Stimulated activated CD4-positive, alpha-beta T cell treated with anti-CD3 and anti-CD28 coated beads, Interleukin-1b, Interleukin-23, amount 100 ng/mL, for 24 hours (primary cell): Measurements from ENCODE around the gene LPAR1.
"Not testable (repeated sequence)": the region's sequence is repeated elsewhere in the genome, so short reads cannot be mapped to it uniquely, and the experiment has no call there.

Experiments used
- DNase-seq, 4 experiments: peaks; one replicate each; pipeline ENCODE4 v3.0.0-alpha.2; 2020; ENCODE audit warnings: low read depth in 4 of 4, low spot score in 1 of 4

The LPAR1 gene

DNA sequence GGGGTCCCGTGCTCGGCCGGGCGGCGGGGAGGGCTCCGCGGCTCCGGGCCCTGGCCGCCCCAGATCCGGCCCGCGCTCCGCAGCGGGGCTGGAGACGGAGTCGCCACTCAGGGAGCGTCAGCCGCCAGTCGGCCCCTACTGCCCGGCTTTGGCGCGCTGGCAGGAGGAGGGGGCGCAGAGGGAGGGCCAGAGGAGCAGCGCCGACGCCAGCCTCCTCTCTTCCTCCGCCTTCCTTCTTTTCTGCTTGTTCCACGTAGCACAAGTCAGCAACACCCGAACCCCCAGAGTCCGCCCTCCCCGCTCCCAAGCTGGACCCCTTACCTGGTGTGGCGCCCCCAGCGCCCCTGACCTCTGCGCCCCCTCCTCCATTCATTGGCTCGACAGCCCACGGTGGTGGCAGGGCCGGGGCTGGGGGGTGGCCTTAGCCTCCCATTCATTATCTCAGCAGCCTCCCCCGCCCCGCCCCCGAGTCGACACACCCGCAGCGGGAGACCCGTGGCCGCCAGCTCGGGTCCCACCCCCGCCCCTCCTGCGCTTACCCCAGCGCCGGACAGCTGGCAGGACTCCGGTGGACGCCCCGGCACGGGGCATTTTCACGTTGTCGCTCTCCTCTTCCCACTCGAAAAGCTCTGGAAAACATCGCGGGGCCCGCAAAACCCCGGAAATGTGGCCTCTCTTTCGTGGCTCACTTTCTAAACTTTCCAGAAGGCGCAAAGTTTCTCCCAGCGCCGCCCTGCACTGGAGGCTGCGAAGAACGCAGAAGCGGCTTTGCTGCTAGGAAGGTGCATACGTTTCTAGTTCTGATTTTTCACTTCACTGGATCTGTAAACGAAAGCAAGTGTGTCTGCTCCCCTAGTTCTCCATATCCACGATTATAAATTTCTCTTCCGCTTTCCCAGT lies at the start of gene LPAR1:
TSS of gene LPAR1 (minus strand) at position 140 of the 900 bp plus-strand sequence. CDS start 66,353 bp downstream, outside the sequence.
- DNase-seq: no peak

DNA sequence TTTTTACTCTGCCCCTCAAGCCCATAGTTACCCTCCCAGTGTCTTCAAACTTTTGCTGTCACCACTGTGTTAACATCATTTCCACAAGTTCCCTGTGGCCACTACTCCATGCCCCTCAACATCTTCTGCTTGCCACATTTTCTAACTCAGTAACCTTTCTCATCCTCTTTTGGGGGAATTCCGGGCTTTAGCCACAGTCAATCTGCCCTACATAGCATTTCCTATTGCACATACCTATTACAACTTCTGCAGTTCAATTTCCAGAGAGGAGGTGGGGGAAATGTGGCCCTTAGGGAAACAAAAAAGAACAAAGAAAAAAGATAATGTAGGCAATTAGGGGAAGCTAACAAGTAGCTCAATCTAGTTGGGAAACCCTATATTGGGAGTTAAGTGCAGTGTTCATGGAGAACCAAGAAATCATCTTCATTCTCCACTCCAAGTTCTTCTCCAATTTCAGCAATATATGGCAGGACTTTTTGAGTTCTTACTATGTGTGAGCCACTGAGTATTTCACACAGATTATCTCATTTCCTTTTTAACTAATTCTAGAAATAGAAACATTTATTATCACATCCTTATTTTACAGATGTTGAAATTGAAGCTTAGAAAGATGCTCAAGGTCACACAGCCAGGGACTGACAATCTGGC lies 40.2 kb upstream of the LPAR1 start:
- no peak for DNase-seq

- DNase-seq: no peak
These were observed 38.2 kb upstream of the LPAR1 start for GRCh38 chr9:111076519-111076918.

DNA sequence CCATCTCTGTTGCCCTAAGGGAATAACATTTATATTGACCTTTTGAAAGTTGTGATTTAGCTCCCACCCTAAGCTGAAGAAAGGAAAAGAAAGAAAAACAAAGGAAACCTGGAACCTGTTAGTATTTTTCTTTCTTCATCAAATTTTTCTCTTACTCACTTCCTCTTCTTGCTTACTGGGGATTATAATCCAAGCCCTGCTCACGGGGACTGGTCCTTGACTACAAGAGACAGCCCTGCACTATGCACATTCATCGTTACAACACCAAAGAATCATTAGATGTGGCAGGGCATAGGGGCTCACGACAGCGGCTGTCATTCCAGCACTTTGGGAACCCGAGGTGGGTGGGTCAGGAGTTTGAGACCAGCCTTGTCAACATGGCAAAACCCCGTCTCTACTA lies 37.8 kb upstream of the LPAR1 start:
- DNase-seq: no peak

DNA sequence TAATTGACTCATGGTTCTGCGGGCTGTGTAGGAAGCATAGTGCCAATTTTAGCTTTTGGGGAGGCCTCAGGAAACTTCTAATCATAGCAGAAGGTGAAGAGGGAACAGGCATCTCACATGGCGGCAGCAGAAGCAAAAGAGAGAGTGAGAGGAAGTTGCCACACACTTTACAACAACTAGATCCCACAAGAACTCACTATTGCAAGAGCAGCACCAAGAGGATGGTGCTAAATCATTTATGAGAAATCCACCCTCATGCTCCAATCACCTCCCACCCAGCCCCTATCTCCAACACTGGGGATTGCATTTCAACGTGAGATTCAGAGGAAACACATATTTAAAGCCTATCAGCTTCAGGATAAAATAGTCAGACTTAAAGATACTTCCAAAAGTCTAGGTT lies 36.1 kb upstream of the LPAR1 start:
- DNase-seq: no peak

GRCh38 chr9:111069183-111069582 lies 30.9 kb upstream of the LPAR1 start:
- no peak for DNase-seq

DNA sequence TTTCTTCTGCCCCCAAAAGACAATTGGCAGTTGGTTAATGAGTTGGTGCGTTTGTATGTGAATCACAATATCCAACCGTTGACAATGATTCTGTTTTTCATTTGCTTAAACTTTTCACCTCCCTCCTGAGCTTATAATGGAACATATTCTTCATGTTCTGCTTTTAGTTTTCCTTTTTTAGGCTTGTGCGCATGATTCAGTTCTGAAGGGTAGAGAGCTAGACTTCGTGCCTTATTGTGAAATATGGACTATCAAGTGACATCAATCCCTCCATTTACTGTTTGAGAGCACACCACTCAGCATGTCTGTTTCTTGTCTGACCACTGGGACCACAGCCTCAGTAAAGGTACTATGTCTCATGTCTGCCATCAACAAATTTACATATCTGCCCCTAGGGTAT lies 30.5 kb upstream of the LPAR1 start:
- no peak for DNase-seq

DNA sequence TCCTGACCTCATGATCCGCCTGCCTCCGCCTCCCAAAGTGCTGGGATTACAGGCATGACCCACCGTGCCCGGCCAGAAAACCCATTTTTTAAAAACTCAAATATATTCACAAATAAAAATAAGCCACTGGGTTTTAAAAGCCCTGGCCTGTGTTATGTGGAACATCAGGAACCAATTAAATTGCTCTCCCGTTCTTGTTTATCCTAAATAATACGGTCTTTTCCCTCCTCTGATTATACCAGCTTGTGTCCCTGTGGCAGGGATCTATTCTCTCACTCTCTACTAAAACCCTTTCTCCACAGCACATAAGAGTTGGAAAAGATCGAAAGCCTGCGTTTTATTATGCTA lies 30.1 kb upstream of the LPAR1 start:
- no peak for DNase-seq

- no peak for DNase-seq
These were observed 28.2 kb upstream of the LPAR1 start for GRCh38 chr9:111066468-111066867.

- DNase-seq: no peak
These were observed 27.1 kb upstream of the LPAR1 start for GRCh38 chr9:111065414-111065813.

DNA sequence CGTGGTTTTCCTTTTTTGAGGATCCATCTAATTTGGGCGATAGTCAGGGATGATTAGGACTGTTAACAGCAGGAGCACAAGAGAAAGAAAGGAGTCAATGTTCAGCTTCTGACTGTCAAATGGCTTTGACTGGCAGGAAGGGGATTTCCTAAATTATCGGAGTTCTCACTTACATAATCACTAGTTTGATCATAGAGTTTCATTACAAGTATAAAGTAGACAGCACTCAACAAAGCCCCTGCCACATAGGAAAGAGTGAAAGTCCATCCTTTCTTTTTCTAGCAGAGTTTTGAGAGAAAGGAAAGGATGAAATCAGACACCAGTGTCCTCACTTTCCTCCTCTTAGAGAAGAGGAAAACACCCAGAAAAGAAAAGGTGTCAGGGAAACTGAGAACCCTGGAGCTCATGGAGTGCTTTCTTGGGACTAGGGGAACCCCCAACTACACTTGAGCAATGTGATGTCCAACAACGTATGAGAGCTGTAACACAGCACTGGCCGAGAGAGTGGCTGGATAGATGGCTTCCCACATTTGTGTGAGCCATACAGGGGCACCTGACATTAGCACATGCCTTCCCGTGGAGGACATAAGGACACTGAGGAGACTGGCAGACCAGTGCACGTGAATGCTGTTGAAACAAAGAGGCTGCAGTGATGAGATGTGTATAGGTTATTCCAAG lies 26.0 kb upstream of the LPAR1 start:
- DNase-seq: no peak

- no peak for DNase-seq
These were observed 25.1 kb upstream of the LPAR1 start for GRCh38 chr9:111063332-111063731.

- no peak for DNase-seq
These were observed 19.9 kb upstream of the LPAR1 start for GRCh38 chr9:111058166-111058565.

GRCh38 chr9:111056538-111056937 lies 18.3 kb upstream of the LPAR1 start:
- DNase-seq: no peak

- DNase-seq: no peak
These were observed 14.5 kb upstream of the LPAR1 start for GRCh38 chr9:111052791-111053190.

- DNase-seq: no peak
These were observed 13.1 kb upstream of the LPAR1 start for GRCh38 chr9:111051400-111051799.

- no peak for DNase-seq
These were observed 12.5 kb upstream of the LPAR1 start for GRCh38 chr9:111050819-111051218.

GRCh38 chr9:111047287-111047686 lies 9.0 kb upstream of the LPAR1 start:
- DNase-seq: not testable (repeated sequence)

- no peak for DNase-seq
These were observed 3.6 kb upstream of the LPAR1 start for GRCh38 chr9:111041902-111042301.

- DNase-seq: no peak
These were observed 2.2 kb upstream of the LPAR1 start for GRCh38 chr9:111040494-111040893.

GRCh38 chr9:111039231-111039906 lies 1.1 kb upstream of the LPAR1 start:
- no peak for DNase-seq
